ENCODE data around the gene IQSEC1. TPM values are rescaled to one million over a fixed set of nuclear protein-coding genes. Genes with fewer than 3 reads are reported as not detected.

IQSEC1 gene
- total RNA-seq, 1 donor from 2014 or later = 27.1 TPM

DNA sequence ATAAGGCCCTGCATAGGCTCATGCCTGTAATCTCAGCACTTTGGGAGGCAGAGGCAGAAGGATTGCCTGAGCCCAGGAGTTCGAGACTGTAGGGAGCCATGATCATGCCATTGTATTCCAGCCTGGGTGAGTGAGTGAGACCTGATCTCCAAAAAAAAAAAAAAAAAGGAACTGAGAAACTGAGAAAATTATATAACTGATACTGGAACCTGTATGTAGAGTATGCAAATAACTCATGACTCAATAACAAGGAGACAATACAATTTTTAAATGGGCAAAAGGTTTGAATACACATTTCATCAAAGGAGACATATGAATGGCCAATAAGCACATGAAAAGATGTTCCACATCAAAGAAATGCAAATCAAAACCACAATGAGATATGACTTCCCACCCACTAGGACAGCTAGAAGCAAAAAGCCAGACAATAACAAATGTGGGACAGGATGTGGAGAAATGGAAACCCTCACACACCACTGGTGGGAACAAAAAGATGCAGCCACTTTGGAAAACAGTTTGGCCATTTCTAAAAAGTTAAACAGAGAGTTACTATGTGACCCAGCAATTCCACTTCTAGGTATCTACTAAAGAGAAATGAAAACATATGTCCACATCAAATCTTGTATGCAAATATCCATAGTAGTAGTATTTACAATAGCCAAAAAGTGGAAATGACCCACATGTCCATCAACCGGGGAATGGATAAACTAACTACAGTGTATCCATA is 70.7 kb downstream of the IQSEC1 start:
- no peaks in the 10 kb centered on the region for H3K36me3 ChIP-seq (ENCODE audit: control insufficient read depth in 3 of 3, insufficient read depth in 3 of 3, low read length in 3 of 3)
- no peak overlapping the region for H3K9ac ChIP-seq (ENCODE audit: low read depth in 1 of 3, low read length in 3 of 3)
- no peak overlapping the region for H3K27ac ChIP-seq (ENCODE audit: low read depth, low read length)
- no peaks in the 10 kb centered on the region for H3K9me3 ChIP-seq (ENCODE audit: control insufficient read depth in 3 of 3, low read length in 3 of 3)
- no peaks in the 10 kb centered on the region for H3K27me3 ChIP-seq (ENCODE audit: control insufficient read depth in 3 of 3, insufficient read depth in 3 of 3, low read length in 3 of 3)
- no peak overlapping the region for H3K4me3 ChIP-seq (ENCODE audit: low read length in 3 of 3)
- peaks cover 4 to 9% (median 5%) of the 10 kb centered on the region in 3 donors for H3K4me1 ChIP-seq (ENCODE audit: control insufficient read depth in 3 of 3, insufficient read depth in 3 of 3, low read length in 3 of 3)

DNA sequence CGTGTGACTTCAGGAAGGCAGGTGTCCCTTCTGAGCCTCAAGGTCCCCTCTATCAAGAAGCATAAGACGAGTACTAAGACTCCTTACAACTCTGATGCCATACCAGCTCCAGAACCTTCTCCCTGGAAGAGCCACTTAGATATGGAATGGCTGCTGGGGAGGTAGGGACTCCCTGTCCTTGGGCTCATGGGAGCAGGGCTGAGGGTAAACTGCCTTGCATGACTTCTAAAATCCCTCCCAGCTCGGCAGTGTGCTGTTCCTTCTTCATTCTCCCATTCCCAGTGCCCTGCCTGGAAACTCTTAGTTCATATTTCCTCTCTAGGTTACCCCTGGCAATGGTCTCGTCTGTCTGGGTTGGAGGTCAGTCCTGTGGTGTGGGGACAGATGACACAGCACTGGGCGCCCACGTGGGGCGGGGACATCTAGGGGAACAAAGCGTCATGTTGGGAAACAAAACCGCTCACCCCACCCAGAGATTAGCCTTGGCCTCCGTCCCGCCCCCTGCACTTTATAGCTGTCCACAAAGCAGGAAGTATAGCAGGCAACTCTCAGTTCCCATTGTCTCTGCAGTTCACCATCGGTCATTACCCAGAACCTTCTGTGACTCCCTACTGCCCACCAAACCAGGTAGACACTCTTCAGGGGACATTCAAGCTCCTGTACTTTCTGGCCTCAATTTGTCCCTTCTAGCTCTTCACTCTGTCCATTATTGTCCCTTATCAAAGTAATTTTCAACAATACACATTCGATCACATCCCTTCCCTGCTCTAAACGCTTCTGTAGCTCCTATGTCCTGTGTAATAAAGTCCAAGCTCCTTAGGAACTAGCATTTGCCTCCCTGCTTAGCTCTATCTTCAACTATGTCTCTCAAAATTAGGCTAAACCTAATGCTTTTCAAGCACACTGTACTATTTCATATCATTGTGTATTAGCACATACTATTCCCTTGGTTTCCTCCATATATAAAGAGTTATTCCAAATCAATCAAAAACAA is 73.8 kb downstream of the IQSEC1 start:
- H3K9ac ChIP-seq (ENCODE audit: low read depth in 1 of 3, low read length in 3 of 3) = no peak overlapping the region
- H3K27ac ChIP-seq (ENCODE audit: low read depth, low read length) = peak overlapping the region; percentile 69
- peaks cover 4 to 17% (median 10%) of the 10 kb centered on the region in 3 donors for H3K4me1 ChIP-seq (ENCODE audit: control insufficient read depth in 3 of 3, insufficient read depth in 3 of 3, low read length in 3 of 3)
- H3K9me3 ChIP-seq (ENCODE audit: control insufficient read depth in 3 of 3, low read length in 3 of 3) = no peaks in the 10 kb centered on the region
- no peak overlapping the region for H3K4me3 ChIP-seq (ENCODE audit: low read length in 3 of 3)
- no peaks in the 10 kb centered on the region for H3K27me3 ChIP-seq (ENCODE audit: control insufficient read depth in 3 of 3, insufficient read depth in 3 of 3, low read length in 3 of 3)
- H3K36me3 ChIP-seq (ENCODE audit: control insufficient read depth in 3 of 3, insufficient read depth in 3 of 3, low read length in 3 of 3) = no peaks in the 10 kb centered on the region

DNA sequence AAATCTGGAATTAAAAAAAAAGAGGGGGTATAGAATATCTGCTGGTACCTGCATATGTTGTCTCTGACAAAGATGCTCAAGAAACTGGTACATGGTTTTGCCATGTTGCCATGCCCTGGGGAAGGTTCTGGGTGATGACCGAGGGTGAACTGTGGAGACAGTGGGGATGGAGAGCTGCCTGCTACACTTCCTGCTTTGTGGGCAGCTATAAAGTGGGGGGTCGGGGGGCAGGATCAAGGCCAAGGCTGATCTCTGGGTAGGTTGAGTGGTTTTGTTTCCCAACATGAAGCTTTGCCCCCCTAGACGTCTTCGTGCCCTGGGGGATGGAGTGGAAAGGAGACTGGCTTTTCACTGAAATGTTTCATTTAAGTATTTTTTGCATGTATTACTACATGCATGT is 74.6 kb downstream of the IQSEC1 start:
- Histone ChIP-seq H3K9me3 (ENCODE audit: control insufficient read depth in 3 of 3, low read length in 3 of 3) (no peaks in the 10 kb centered on the region), H3K36me3 (ENCODE audit: control insufficient read depth in 3 of 3, insufficient read depth in 3 of 3, low read length in 3 of 3) (no peaks in the 10 kb centered on the region), H3K9ac (ENCODE audit: low read depth in 1 of 3, low read length in 3 of 3) (no peak overlapping the region), H3K4me3 (ENCODE audit: low read length in 3 of 3) (no peak overlapping the region), H3K4me1 (ENCODE audit: control insufficient read depth in 3 of 3, insufficient read depth in 3 of 3, low read length in 3 of 3) (peaks cover 4 to 19% (median 12%) of the 10 kb centered on the region in 3 donors), H3K27ac (ENCODE audit: low read depth, low read length) (peak overlapping the region; percentile 69), H3K27me3 (ENCODE audit: control insufficient read depth in 3 of 3, insufficient read depth in 3 of 3, low read length in 3 of 3) (no peaks in the 10 kb centered on the region)

DNA sequence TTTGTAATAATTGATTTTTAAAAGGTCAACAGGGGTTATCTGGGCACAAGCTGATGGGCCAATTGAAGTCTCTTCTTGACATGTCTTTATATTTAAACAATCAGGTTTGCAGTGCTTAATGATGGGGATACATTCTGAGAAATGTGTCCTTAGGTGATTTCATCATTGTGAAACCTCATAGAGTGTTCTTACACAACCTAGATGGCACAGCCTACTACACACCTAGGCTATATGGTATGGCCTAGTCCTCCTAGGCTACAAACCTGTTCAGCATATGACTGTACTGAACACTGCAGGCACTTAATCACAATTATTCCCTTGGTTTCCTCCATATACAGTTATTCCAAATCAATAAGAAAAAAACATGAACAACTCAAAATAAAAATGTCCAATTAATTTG is 75.8 kb downstream of the IQSEC1 start:
- Histone ChIP-seq H3K27me3 (ENCODE audit: control insufficient read depth in 3 of 3, insufficient read depth in 3 of 3, low read length in 3 of 3) (no peaks in the 10 kb centered on the region), H3K9me3 (ENCODE audit: control insufficient read depth in 3 of 3, low read length in 3 of 3) (no peaks in the 10 kb centered on the region), H3K27ac (ENCODE audit: low read depth, low read length) (no peak overlapping the region), H3K4me3 (ENCODE audit: low read length in 3 of 3) (no peak overlapping the region), H3K36me3 (ENCODE audit: control insufficient read depth in 3 of 3, insufficient read depth in 3 of 3, low read length in 3 of 3) (no peaks in the 10 kb centered on the region), H3K9ac (ENCODE audit: low read depth in 1 of 3, low read length in 3 of 3) (no peak overlapping the region), H3K4me1 (ENCODE audit: control insufficient read depth in 3 of 3, insufficient read depth in 3 of 3, low read length in 3 of 3) (peaks cover 15 to 30% (median 20%) of the 10 kb centered on the region in 3 donors)

DNA sequence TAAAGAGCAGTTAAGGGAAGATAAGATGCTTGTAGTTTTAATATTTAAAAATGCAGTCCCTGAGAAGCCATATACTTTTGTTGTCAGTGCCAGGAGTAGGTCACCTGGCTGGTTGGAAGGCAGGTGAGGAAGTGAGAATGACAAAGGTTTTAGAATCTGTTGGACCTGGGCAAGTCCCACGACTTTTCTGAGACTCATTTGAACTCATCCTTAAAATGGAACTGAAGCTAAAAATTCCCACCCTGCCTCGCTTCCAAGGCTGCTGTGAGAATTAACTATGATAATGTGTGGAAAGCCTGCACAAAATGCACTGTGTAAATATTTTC is 77.1 kb downstream of the IQSEC1 start:
- no peaks in the 10 kb centered on the region for H3K36me3 ChIP-seq (ENCODE audit: control insufficient read depth in 3 of 3, insufficient read depth in 3 of 3, low read length in 3 of 3)
- no peaks in the 10 kb centered on the region for H3K27me3 ChIP-seq (ENCODE audit: control insufficient read depth in 3 of 3, insufficient read depth in 3 of 3, low read length in 3 of 3)
- peaks cover 19 to 42% (median 28%) of the 10 kb centered on the region in 3 donors for H3K4me1 ChIP-seq (ENCODE audit: control insufficient read depth in 3 of 3, insufficient read depth in 3 of 3, low read length in 3 of 3)
- no peaks in the 10 kb centered on the region for H3K9me3 ChIP-seq (ENCODE audit: control insufficient read depth in 3 of 3, low read length in 3 of 3)
- no peak overlapping the region for H3K4me3 ChIP-seq (ENCODE audit: low read length in 3 of 3)
- no peak overlapping the region for H3K27ac ChIP-seq (ENCODE audit: low read depth, low read length)
- H3K9ac ChIP-seq (ENCODE audit: low read depth in 1 of 3, low read length in 3 of 3) = no peak overlapping the region

DNA sequence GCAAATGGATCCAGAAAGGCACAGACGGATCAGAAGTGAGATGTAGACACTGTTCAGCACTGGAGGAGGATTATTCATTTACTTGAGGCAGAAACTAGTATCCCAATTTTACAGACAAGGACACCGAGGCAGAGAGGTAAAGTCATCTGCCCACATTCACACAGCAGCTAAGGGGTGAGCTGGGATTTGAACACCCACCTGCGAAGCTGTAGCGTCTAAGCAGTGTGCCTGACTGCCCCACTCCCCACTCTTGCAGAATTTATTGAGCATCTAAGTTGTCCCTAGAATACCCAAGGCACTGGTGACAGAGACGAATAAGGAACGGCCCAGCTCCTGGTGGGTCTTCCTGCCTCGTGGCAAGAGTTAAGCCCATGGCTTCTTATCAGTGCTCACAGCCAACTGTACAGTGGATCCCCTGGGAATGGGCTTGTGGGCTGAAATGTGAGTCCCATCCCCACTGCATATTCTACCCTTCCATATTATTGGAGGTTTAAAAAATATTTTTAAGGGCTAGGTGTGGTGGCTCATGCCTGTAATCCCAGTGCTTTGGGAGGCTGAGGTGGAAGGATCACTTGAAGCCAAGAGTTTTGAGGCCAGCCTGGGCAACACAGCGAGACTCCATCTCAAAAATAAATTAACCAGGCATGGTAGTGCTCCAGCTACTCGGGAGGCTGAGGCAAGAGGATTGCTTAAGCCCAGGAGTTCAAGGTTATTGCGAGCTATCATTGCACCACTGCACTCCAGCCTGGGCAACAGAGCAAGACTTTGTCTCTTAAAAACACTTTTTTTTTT is 77.6 kb downstream of the IQSEC1 start:
- H3K27me3 ChIP-seq (ENCODE audit: control insufficient read depth in 3 of 3, insufficient read depth in 3 of 3, low read length in 3 of 3) = no peaks in the 10 kb centered on the region
- H3K9ac ChIP-seq (ENCODE audit: low read depth in 1 of 3, low read length in 3 of 3) = peak overlapping the region in 2 of 3 donors; percentile 55 to 57
- H3K9me3 ChIP-seq (ENCODE audit: control insufficient read depth in 3 of 3, low read length in 3 of 3) = no peaks in the 10 kb centered on the region
- peak overlapping the region in 1 of 3 donors; percentile 35 for H3K4me3 ChIP-seq (ENCODE audit: low read length in 3 of 3)
- peaks cover 22 to 48% (median 28%) of the 10 kb centered on the region in 3 donors for H3K4me1 ChIP-seq (ENCODE audit: control insufficient read depth in 3 of 3, insufficient read depth in 3 of 3, low read length in 3 of 3)
- no peaks in the 10 kb centered on the region for H3K36me3 ChIP-seq (ENCODE audit: control insufficient read depth in 3 of 3, insufficient read depth in 3 of 3, low read length in 3 of 3)
- peak overlapping the region; percentile 85 for H3K27ac ChIP-seq (ENCODE audit: low read depth, low read length)

DNA sequence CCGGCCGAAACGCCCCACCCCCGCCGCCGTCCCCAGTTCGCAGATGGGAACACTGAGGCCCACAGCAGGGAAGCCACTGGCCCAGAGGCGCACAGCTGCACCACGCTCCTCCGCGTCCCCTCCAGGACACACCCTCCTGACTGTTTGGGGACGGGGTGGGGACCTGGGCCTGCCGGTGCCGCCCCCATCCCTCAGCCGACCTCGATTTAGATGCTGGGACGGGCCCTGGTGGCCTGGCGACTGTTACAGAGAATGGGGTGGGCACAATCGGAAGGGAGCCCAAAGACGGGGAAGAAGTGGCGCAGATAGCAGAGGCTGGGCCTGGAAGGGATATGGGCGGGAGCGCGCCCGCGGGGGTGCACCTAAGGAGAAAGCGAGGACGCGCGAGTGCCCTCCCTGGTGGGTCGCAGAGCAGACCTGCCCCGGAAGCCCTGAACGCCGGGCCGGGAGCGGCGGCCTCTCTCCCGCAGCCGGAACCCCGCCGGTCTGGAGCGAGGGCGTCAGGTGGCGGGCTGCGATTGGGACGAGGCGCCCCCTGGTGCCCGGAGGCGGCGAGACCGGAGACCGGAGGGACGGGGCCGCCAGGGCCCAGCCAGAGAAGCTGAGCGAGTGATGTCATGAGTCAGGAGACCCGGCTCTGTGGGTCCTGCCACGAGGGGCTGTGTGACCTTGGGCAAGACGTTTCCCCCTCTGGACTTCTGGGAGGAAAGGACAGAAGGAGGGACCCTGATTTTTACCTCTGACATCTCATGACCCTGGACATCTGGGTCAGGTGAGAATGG is 78.4 kb downstream of the IQSEC1 start:
- peaks cover 29 to 51% (median 34%) of the 10 kb centered on the region in 3 donors for H3K4me1 ChIP-seq (ENCODE audit: control insufficient read depth in 3 of 3, insufficient read depth in 3 of 3, low read length in 3 of 3)

DNA sequence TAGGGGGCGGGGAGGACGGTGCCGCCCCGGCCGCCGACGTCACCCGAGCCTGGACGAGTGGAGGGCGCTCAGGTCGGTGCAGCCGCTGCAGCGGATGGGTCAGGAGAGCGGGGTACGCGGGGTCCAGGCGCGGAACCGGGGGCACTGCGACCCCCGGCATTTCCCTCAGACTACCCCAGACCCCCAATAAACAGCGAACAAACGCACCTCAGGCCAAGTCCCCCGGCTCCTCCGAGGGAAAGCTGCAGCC is 78.9 kb downstream of the IQSEC1 start:
- Histone ChIP-seq H3K9me3 (ENCODE audit: control insufficient read depth in 3 of 3, low read length in 3 of 3) (no peaks in the 10 kb centered on the region), H3K4me3 (ENCODE audit: low read length in 3 of 3) (peak overlapping the region; percentile 81 to 95 (median 93)), H3K4me1 (ENCODE audit: control insufficient read depth in 3 of 3, insufficient read depth in 3 of 3, low read length in 3 of 3) (peaks cover 29 to 49% (median 35%) of the 10 kb centered on the region in 3 donors), H3K27ac (ENCODE audit: low read depth, low read length) (peak overlapping the region; percentile 85), H3K27me3 (ENCODE audit: control insufficient read depth in 3 of 3, insufficient read depth in 3 of 3, low read length in 3 of 3) (no peaks in the 10 kb centered on the region), H3K36me3 (ENCODE audit: control insufficient read depth in 3 of 3, insufficient read depth in 3 of 3, low read length in 3 of 3) (no peaks in the 10 kb centered on the region), H3K9ac (ENCODE audit: low read depth in 1 of 3, low read length in 3 of 3) (peak overlapping the region; percentile 84 to 88 (median 88))

More for the DNA sequence above, 78.4 kb downstream of the IQSEC1 start:
- Histone ChIP-seq H3K27ac (ENCODE audit: low read depth, low read length) (peak overlapping the region; percentile 85), H3K36me3 (ENCODE audit: control insufficient read depth in 3 of 3, insufficient read depth in 3 of 3, low read length in 3 of 3) (no peaks in the 10 kb centered on the region), H3K9ac (ENCODE audit: low read depth in 1 of 3, low read length in 3 of 3) (peak overlapping the region; percentile 84 to 88 (median 88)), H3K27me3 (ENCODE audit: control insufficient read depth in 3 of 3, insufficient read depth in 3 of 3, low read length in 3 of 3) (no peaks in the 10 kb centered on the region), H3K9me3 (ENCODE audit: control insufficient read depth in 3 of 3, low read length in 3 of 3) (no peaks in the 10 kb centered on the region), H3K4me3 (ENCODE audit: low read length in 3 of 3) (peak overlapping the region; percentile 81 to 95 (median 93))
